ENCODE measurements around the gene SLC5A6.

SLC5A6 gene

GRCh38 chr2:27236136-27236535, 24.1 kb upstream of the SLC5A6 start:
- no peak for DNase-seq

- no peak for DNase-seq
Observed at GRCh38 chr2:27233341-27233740, 21.3 kb upstream of the SLC5A6 start.

- DNase-seq: no peak
Observed at GRCh38 chr2:27231921-27232320, 19.9 kb upstream of the SLC5A6 start.

GRCh38 chr2:27227501-27227900, 15.4 kb upstream of the SLC5A6 start:
- DNase-seq: no peak

- DNase-seq: no peak
Observed at GRCh38 chr2:27225526-27225925, 13.5 kb upstream of the SLC5A6 start.

- DNase-seq: no peak
Observed at GRCh38 chr2:27223416-27223815, 11.3 kb upstream of the SLC5A6 start.

GRCh38 chr2:27222407-27222806, 10.3 kb upstream of the SLC5A6 start:
- DNase-seq: no peak

GRCh38 chr2:27221166-27221565, 9.1 kb upstream of the SLC5A6 start:
- no peak for DNase-seq

- no peak for DNase-seq
Observed at GRCh38 chr2:27220091-27220490, 8.0 kb upstream of the SLC5A6 start.

- DNase-seq: no peak
Observed at GRCh38 chr2:27219091-27219490, 7.0 kb upstream of the SLC5A6 start.

GRCh38 chr2:27218614-27219013, 6.5 kb upstream of the SLC5A6 start:
- no peak for DNase-seq

- DNase-seq: peak; percentile 71 to 85 (median 78)
Observed at GRCh38 chr2:27217173-27218121, 5.4 kb upstream of the SLC5A6 start, which contains the start of gene CAD. Gene CAD (plus strand): TSS chr2:27217369. CDS start chr2:27217552, 183 bp downstream.

GRCh38 chr2:27216416-27217137, 4.5 kb upstream of the SLC5A6 start:
- DNase-seq: no peak

GRCh38 chr2:27214941-27215340, 2.9 kb upstream of the SLC5A6 start:
- no peak for DNase-seq

- peak in 3 of 4 experiments; percentile 25 to 48 (median 45) for DNase-seq
Observed at GRCh38 chr2:27212626-27213471, 781 bp upstream of the SLC5A6 start.

GRCh38 chr2:27211241-27211942, 676 bp downstream of the SLC5A6 start:
- no peak for DNase-seq

GRCh38 chr2:27209621-27210401, 2.3 kb downstream of the SLC5A6 start:
- DNase-seq: no peak

- DNase-seq: no peak
Observed at GRCh38 chr2:27208486-27209050, 3.5 kb downstream of the SLC5A6 start.

GRCh38 chr2:27206346-27206745, 5.7 kb downstream of the SLC5A6 start:
- no peak for DNase-seq

- no peak for DNase-seq
Observed at GRCh38 chr2:27205206-27205605, 6.9 kb downstream of the SLC5A6 start.

- DNase-seq: no peak
Observed at GRCh38 chr2:27204566-27204965, 7.5 kb downstream of the SLC5A6 start.
